Duodenal mucosa (tissue), 2 donors: Measurements from ENCODE around the gene FAM83D.
"Not testable (repeated sequence)": the region's sequence is repeated elsewhere in the genome, so short reads cannot be mapped to it uniquely, and the experiment has no call there.

Experiments
- H3K27ac ChIP-seq: one replicate; pipeline ENCODE4 v1.7.0; 2013; ENCODE audit warnings: low read depth, low read length
- H3K27me3 ChIP-seq, 2 donors: one replicate each; pipeline ENCODE4 v1.7.0; 2013; ENCODE audit warnings: low read length in 2 of 2, control low read depth in 1 of 2; ENCODE audit not compliant: insufficient read depth in 2 of 2, control insufficient read depth in 1 of 2
- H3K36me3 ChIP-seq, 2 donors: one replicate each; pipeline ENCODE4 v1.7.0; 2013; ENCODE audit warnings: low read length in 2 of 2, control low read depth in 1 of 2; ENCODE audit not compliant: insufficient read depth in 2 of 2, control insufficient read depth in 1 of 2
- H3K4me1 ChIP-seq, 2 donors: one replicate each; pipeline ENCODE4 v1.7.0; 2013; ENCODE audit warnings: low read length in 2 of 2, control low read depth in 1 of 2; ENCODE audit not compliant: insufficient read depth in 2 of 2, control insufficient read depth in 1 of 2
- H3K4me3 ChIP-seq, 2 donors: one replicate each; pipeline ENCODE4 v1.7.0; 2013; ENCODE audit warnings: low read length in 2 of 2, low read depth in 1 of 2
- H3K9ac ChIP-seq, 2 donors: one replicate each; pipeline ENCODE4 v1.7.0; 2013; ENCODE audit warnings: low read length in 2 of 2, low read depth in 1 of 2
- H3K9me3 ChIP-seq, 2 donors: one replicate each; pipeline ENCODE4 v1.7.0; 2013; ENCODE audit warnings: low read length in 2 of 2, control low read depth in 1 of 2; ENCODE audit not compliant: control insufficient read depth in 1 of 2

The FAM83D gene

GRCh38 chr20:38947931-38948362 lies 21.7 kb downstream of the FAM83D start:
- Histone ChIP-seq H3K4me1 (no peaks in the 10 kb centered on the region), H3K9ac (no peak overlapping the region), H3K27me3 (no peaks in the 10 kb centered on the region), H3K9me3 (no peaks in the 10 kb centered on the region), H3K36me3 (peaks cover 7 to 30% of the 10 kb centered on the region in 2 donors), H3K4me3 (no peak overlapping the region), H3K27ac (no peak overlapping the region)

DNA sequence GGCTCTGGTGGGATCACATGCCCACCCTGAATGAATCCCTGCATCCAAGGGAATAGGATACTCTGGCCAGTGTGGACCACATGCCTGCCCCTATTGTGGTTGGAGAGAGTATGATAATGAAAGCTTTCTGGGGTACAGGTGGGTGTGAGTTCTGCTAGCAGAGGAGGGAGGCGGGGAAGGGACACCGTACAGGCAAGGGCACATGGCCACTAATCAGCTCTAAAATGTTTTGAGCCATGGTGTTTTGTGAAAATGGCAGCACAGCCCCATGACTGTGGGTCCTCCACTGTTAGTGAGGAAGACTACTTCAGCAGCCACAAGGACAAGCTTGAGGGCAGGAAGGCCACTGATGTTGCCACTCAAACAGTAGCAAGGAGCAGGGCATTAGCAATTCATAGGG lies 24.0 kb downstream of the FAM83D start:
- no peaks in the 10 kb centered on the region for H3K4me1 ChIP-seq

GRCh38 chr20:38951611-38952010 lies 25.4 kb downstream of the FAM83D start:
- peaks cover 10 to 25% of the 10 kb centered on the region in 2 donors for H3K36me3 ChIP-seq

More for the DNA sequence above, 24.0 kb downstream of the FAM83D start:
- Histone ChIP-seq H3K36me3 (peaks cover 10 to 25% of the 10 kb centered on the region in 2 donors), H3K4me3 (no peak overlapping the region), H3K27me3 (no peaks in the 10 kb centered on the region), H3K9ac (no peak overlapping the region), H3K27ac (no peak overlapping the region), H3K9me3 (no peaks in the 10 kb centered on the region)

DNA sequence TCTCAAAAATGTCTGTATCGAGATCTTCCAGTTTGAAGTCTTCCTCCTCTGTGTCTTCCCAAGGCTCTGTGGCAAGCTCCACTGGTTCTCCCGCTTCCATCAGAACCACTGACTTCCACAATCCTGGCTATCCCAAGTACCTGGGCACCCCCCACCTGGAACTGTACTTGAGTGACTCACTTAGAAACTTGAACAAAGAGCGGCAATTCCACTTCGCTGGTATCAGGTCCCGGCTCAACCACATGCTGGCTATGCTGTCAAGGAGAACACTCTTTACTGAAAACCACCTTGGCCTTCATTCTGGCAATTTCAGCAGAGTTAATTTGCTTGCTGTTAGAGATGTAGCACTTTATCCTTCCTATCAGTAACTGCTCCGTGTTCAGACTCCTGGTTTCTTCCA lies 25.9 kb downstream of the FAM83D start:
- Histone ChIP-seq H3K27me3 (no peaks in the 10 kb centered on the region), H3K4me1 (no peaks in the 10 kb centered on the region), H3K9ac (no peak overlapping the region), H3K36me3 (peaks cover 10 to 25% of the 10 kb centered on the region in 2 donors), H3K9me3 (no peaks in the 10 kb centered on the region), H3K4me3 (no peak overlapping the region), H3K27ac (no peak overlapping the region)

More at GRCh38 chr20:38951611-38952010, 25.4 kb downstream of the FAM83D start:
- Histone ChIP-seq H3K9me3 (no peaks in the 10 kb centered on the region), H3K27me3 (no peaks in the 10 kb centered on the region), H3K9ac (no peak overlapping the region), H3K4me1 (no peaks in the 10 kb centered on the region), H3K27ac (no peak overlapping the region), H3K4me3 (no peak overlapping the region)

- Histone ChIP-seq H3K27ac (no peak overlapping the region), H3K27me3 (no peaks in the 10 kb centered on the region), H3K9me3 (no peaks in the 10 kb centered on the region), H3K36me3 (peaks cover 3 to 14% of the 10 kb centered on the region in 2 donors), H3K9ac (no peak overlapping the region), H3K4me1 (no peaks in the 10 kb centered on the region), H3K4me3 (no peak overlapping the region)
Measured at GRCh38 chr20:38953630-38954340, 27.6 kb downstream of the FAM83D start.

DNA sequence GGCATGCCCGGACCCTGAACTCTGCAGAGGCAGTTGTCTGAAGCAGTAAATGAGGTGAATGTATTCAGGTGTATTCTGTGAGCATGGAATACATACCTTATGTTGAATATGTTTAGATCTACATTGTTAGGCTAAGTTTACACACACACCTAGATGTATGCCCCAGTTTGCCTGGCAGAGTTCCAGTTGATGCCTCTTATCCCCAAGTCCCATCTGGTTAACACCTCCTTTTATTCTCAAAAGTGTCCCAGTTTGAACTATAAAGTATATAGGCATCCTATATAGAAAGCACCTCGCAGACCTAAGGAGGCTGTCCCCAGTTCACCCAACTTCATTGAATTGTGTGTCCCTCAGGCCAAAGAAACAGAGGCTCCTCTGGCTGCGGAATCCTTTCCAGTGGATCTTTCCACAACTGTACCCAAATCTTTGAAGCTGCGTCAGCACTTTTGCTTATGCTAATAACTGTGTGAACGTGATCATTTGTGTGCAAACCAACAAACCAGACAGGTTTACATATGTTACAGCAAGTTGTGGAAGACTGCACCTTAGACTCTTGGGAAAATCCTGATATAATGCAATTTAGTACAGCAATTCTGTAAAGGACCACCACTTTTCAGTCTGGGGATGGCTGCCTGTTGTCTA lies 31.1 kb downstream of the FAM83D start:
- Histone ChIP-seq H3K4me3 (no peak overlapping the region), H3K27me3 (no peaks in the 10 kb centered on the region), H3K9me3 (no peaks in the 10 kb centered on the region), H3K4me1 (peaks cover 6 to 7% of the 10 kb centered on the region in 2 donors), H3K36me3 (peaks cover 0 to 3% of the 10 kb centered on the region in 2 donors), H3K9ac (no peak overlapping the region), H3K27ac (no peak overlapping the region)

DNA sequence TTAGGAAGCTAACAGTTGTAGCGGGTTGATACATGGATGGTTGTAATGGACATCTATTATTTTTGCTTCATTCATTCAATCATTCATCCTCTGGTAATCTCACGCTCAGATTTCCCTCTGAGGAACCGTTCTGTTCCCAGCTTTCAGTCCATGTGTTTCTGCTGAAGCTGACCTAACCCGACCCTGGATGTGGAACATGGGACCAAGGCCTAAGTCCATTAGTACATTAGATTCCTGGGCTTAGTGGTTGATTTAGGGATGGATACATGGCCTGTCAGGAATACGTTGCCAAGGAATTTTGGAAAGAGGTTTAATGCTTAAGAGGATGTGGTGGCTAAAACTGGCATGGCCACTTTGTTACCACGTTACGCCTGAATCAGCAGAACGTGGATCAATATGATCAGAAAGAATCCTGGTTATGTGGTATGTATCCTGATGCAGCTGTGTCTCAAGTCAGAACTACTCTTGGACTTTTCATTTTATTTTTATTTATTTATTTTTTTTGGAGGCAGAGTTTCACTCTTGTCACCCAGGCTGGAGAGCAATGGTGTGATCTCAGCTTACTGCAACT lies 31.8 kb downstream of the FAM83D start:
- no peaks in the 10 kb centered on the region for H3K9me3 ChIP-seq
- peaks cover 9 to 12% of the 10 kb centered on the region in 2 donors for H3K4me1 ChIP-seq
- H3K27me3 ChIP-seq, result no peaks in the 10 kb centered on the region
- H3K27ac ChIP-seq, result no peak overlapping the region
- no peak overlapping the region for H3K9ac ChIP-seq
- no peak overlapping the region for H3K4me3 ChIP-seq
- peaks cover 0 to 3% of the 10 kb centered on the region in 2 donors for H3K36me3 ChIP-seq

DNA sequence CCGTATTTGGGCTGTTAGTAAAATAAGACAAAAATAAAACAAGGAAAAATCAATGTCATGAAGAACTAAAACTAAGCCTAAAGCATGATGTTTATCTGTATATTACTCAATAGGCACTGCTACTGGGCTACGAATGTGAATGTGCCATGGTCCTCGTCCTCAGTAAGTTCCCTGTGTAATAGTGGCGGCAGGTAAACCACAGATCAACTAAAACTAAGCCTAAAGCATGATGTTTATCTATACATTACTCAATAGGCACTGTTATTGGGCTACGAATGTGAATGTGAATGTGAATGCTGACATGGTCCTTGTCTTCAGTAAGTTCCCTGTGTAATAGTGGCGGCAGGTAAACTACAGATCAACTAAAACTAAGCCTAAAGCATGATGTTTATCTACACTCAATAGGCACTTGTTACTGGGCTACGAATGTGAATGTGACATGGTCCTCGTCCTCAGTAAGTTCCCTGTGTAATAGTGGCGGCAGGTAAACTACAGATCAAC lies 34.0 kb downstream of the FAM83D start:
- not testable (repeated sequence) for H3K27ac ChIP-seq, H3K9me3 ChIP-seq, H3K9ac ChIP-seq, H3K27me3 ChIP-seq, H3K36me3 ChIP-seq, H3K4me3 ChIP-seq
- peaks cover 15 to 16% of the 10 kb centered on the region in 2 donors for H3K4me1 ChIP-seq

- peaks cover 15 to 16% of the 10 kb centered on the region in 2 donors for H3K4me1 ChIP-seq
- H3K9me3 ChIP-seq, result no peaks in the 10 kb centered on the region
- no peaks in the 10 kb centered on the region for H3K27me3 ChIP-seq
- peak overlapping the region; percentile 69 to 71 for H3K9ac ChIP-seq
- peak overlapping the region; percentile 97 for H3K4me3 ChIP-seq
- no peaks in the 10 kb centered on the region for H3K36me3 ChIP-seq
- peak overlapping the region; percentile 43 for H3K27ac ChIP-seq
Measured at GRCh38 chr20:38961530-38962043, 35.4 kb downstream of the FAM83D start.
